Esophagus muscularis mucosa (tissue), 4 donors: ENCODE data around the gene PDXDC1.
"Not testable (repeated sequence)": the region's sequence is repeated elsewhere in the genome, so short reads cannot be mapped to it uniquely, and the experiment has no call there.

Experiments
- EP300 ChIP-seq: sonication (generic); formaldehyde crosslinking; IDR thresholded peaks from one replicate; pipeline ENCODE4 v1.6.1; 2017; ENCODE audit warnings: antibody characterized with exemption
- POLR2A ChIP-seq: fragments of 450-650 bp; IDR thresholded peaks from one replicate; pipeline ENCODE4 v1.6.1; 2017; ENCODE audit warnings: antibody characterized with exemption, moderate library complexity, mild to moderate bottlenecking, low read depth
- TF ChIP-seq, protein P1 (sequence below), 3 experiments: fragments of 200-600 bp in 2 of 3; fragments of 450-650 bp in 1 of 3; sonication (generic) in 2 of 3; IDR thresholded peaks; one replicate each; pipeline ENCODE4 v1.5.1; 2017 to 2019; ENCODE audit warnings: antibody characterized with exemption in 3 of 3, mild to moderate bottlenecking in 2 of 3, moderate library complexity in 1 of 3

DNA sequence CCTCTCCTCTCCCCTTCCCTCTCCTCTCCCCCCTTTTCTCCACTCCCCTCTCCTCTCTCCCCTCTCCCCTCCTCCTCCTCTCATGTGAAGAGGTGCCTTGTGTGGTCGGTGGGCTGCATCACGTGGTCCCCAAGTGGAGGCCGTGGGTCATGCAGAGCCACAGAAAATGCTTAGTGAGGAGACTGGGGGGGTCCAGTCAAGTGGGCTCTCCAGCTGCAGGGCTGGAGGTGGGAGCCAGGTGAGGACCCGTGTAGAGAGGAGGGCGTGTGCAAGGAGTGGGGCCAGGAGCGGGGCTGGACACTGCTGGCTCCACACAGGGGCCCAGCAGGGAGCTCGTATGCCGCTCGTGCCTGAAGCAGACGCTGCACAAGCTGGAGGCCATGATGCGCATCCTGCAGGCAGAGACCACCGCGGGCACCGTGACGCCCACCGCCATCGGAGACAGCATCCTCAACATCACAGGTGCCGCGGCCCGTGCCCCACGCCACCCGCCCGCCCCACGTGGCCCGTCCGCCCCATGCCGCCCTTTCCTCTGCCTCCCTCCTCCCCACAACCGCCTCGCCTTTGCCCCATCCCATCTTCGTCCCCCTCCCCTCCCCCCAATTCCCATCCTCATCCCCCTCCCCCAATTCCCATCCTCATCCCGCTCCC lies 46.6 kb upstream of the PDXDC1 start:
- TF ChIP-seq, protein P1, sequence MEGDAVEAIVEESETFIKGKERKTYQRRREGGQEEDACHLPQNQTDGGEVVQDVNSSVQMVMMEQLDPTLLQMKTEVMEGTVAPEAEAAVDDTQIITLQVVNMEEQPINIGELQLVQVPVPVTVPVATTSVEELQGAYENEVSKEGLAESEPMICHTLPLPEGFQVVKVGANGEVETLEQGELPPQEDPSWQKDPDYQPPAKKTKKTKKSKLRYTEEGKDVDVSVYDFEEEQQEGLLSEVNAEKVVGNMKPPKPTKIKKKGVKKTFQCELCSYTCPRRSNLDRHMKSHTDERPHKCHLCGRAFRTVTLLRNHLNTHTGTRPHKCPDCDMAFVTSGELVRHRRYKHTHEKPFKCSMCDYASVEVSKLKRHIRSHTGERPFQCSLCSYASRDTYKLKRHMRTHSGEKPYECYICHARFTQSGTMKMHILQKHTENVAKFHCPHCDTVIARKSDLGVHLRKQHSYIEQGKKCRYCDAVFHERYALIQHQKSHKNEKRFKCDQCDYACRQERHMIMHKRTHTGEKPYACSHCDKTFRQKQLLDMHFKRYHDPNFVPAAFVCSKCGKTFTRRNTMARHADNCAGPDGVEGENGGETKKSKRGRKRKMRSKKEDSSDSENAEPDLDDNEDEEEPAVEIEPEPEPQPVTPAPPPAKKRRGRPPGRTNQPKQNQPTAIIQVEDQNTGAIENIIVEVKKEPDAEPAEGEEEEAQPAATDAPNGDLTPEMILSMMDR (IDR thresholded peaks at IDR 0.05), result not testable (repeated sequence)
- TF ChIP-seq EP300, POLR2A: not testable (repeated sequence)
